AG04449 (cell line): ENCODE measurements around the gene LSMEM2.

Source experiments
- CTCF ChIA-PET: fragments of 350-600 bp; formaldehyde crosslinking; extraction: SDS; loops from one replicate; lab custom pipeline; 2021; ENCODE audit warnings: antibody characterized with exemption; lab: Yijun Ruan, JAX
- POLR2A ChIA-PET: fragments of 400-600, 350-600 bp; formaldehyde crosslinking; extraction: SDS; loops from one replicate; lab custom pipeline; 2020; ENCODE audit warnings: antibody characterized with exemption, inconsistent platforms; lab: Yijun Ruan, JAX
- DNase-seq: peaks from one replicate; pipeline ENCODE4 v3.0.0-alpha.2; 2010; ENCODE audit warnings: low read depth, low spot score
- H3K4me3 ChIP-seq: 2 replicates; pipeline ENCODE4 v1.5.1; 2011; ENCODE audit warnings: low read depth, mild to moderate bottlenecking, control low read depth, low read length
- CTCF ChIP-seq: IDR thresholded peaks from one replicate; pipeline ENCODE4 v1.5.1; 2011; ENCODE audit warnings: mild to moderate bottlenecking, moderate library complexity, low read length, control low read depth, inconsistent platforms; ENCODE audit not compliant: insufficient read depth; ENCODE audit errors: missing control alignments

The LSMEM2 gene

GRCh38 chr3:50290161-50290641 is 11.3 kb downstream of the LSMEM2 start:
- ChIA-PET CTCF (interaction anchor here (1.0 to 7.0 kb wide), 5 partner anchors 8 to 97 kb away, joined by 3 to 31 read pairs (median 6); partner anchors contain the start of genes HYAL3 and NAA80), POLR2A (interaction anchor here (1.5 kb wide), 1 partner anchor 10 kb away, joined by 6 read pairs; no protein-coding TSS in a partner anchor)
- no peak for TF ChIP-seq CTCF
- no peak for DNase-seq
- no peak overlapping the region for H3K4me3 ChIP-seq

GRCh38 chr3:50292159-50293078 is 13.5 kb downstream of the LSMEM2 start, which contains the start of gene IFRD2:
IFRD2 (minus strand) TSS chr3:50292429; CDS start chr3:50292274, 155 bp downstream.
- peak within 1 kb of the TSS; percentile 87 for H3K4me3 ChIP-seq
- ChIA-PET CTCF (interaction anchor here (1.5 to 7.0 kb wide), 5 partner anchors 10 to 99 kb away, joined by 3 to 31 read pairs (median 6); no protein-coding TSS in a partner anchor), POLR2A (interaction anchor here (1.0 to 1.9 kb wide), 5 partner anchors 10 to 57 kb away, joined by 3 to 7 read pairs (median 3); partner anchors contain the start of genes GNAI2 and TUSC2)
- DNase-seq = peak; percentile 79
- TF ChIP-seq CTCF = no peak

GRCh38 chr3:50293079-50293801 is 14.4 kb downstream of the LSMEM2 start:
- TF ChIP-seq CTCF = no peak
- H3K4me3 ChIP-seq = no peak overlapping the region
- POLR2A ChIA-PET = interaction anchor here (1.1 to 1.9 kb wide), 2 partner anchors 25 to 34 kb away, joined by 3 to 7 read pairs; partner anchors contain the start of gene TUSC2
- DNase-seq = no peak
- CTCF ChIA-PET = interaction anchor here (1.0 to 7.0 kb wide), 4 partner anchors 18 to 100 kb away, joined by 3 to 31 read pairs (median 6); no protein-coding TSS in a partner anchor

GRCh38 chr3:50294089-50294488 is 15.2 kb downstream of the LSMEM2 start:
- ChIA-PET POLR2A (no interaction called here), CTCF (interaction anchor here (1.0 to 7.0 kb wide), 3 partner anchors 48 to 100 kb away, joined by 3 to 31 read pairs (median 3); no protein-coding TSS in a partner anchor)
- DNase-seq = no peak
- TF ChIP-seq CTCF = no peak
- no peak overlapping the region for H3K4me3 ChIP-seq

GRCh38 chr3:50294492-50295403 is 15.9 kb downstream of the LSMEM2 start:
- POLR2A ChIA-PET = no interaction called here

More at GRCh38 chr3:50294492-50295403, 15.9 kb downstream of the LSMEM2 start:
- CTCF ChIA-PET = interaction anchor here (1.4 kb wide), 1 partner anchor 48 kb away, joined by 3 read pairs; no protein-coding TSS in a partner anchor
- no peak for DNase-seq
- no peak overlapping the region for H3K4me3 ChIP-seq
- TF ChIP-seq CTCF = no peak
